Lung (tissue), 12 donors: ENCODE data around the gene INO80C. TPM values are rescaled to one million over a fixed set of nuclear protein-coding genes. Genes with fewer than 3 reads are reported as not detected.

Experiments used
- ATAC-seq: fragments of 200-7000 bp; cut with Tn5 transposase; one replicate; pipeline ENCODE4 v1.9.1; 2020; ENCODE audit warnings: moderate number of reproducible peaks; ENCODE audit not compliant: insufficient read depth, low FRiP score
- DNase-seq, 3 donors: peaks; one replicate each; pipeline ENCODE4 v3.0.0-alpha.2; 2013 to 2017
- H3K27ac ChIP-seq, 2 donors: one replicate each; pipeline ENCODE4 v1.5.1; 2013; ENCODE audit warnings: mild to moderate bottlenecking in 2 of 2, moderate library complexity in 2 of 2, control low read depth in 1 of 2, inconsistent platforms in 1 of 2, low read depth in 1 of 2, low read length in 1 of 2
- H3K27me3 ChIP-seq, 3 donors: one replicate each; pipeline ENCODE4 v1.5.1; 2013; ENCODE audit warnings: low read length in 2 of 3; ENCODE audit not compliant: control insufficient read depth in 3 of 3, insufficient read depth in 3 of 3
- H3K36me3 ChIP-seq, 4 donors: one replicate each; pipeline ENCODE4 v1.5.1; 2013; ENCODE audit warnings: low read length in 4 of 4, mild to moderate bottlenecking in 1 of 4, moderate library complexity in 1 of 4; ENCODE audit not compliant: control insufficient read depth in 4 of 4, insufficient read depth in 4 of 4
- H3K4me1 ChIP-seq, 5 donors: one replicate each; pipeline ENCODE4 v1.5.1; 2013; ENCODE audit warnings: low read length in 5 of 5, mild to moderate bottlenecking in 2 of 5, moderate library complexity in 1 of 5; ENCODE audit not compliant: control insufficient read depth in 5 of 5, insufficient read depth in 5 of 5
- H3K4me3 ChIP-seq: one replicate; pipeline ENCODE4 v1.5.1; 2013; ENCODE audit warnings: mild to moderate bottlenecking, control low read depth, moderate library complexity
- H3K9ac ChIP-seq, 2 donors: one replicate each; pipeline ENCODE4 v1.5.1; 2013; ENCODE audit warnings: low read length in 2 of 2, control low read depth in 1 of 2; ENCODE audit not compliant: insufficient read depth in 1 of 2
- H3K9me3 ChIP-seq, 4 donors: one replicate each; pipeline ENCODE4 v1.5.1; 2013; ENCODE audit warnings: low read length in 3 of 4, mild to moderate bottlenecking in 1 of 4, moderate library complexity in 1 of 4; ENCODE audit not compliant: control insufficient read depth in 4 of 4, insufficient read depth in 3 of 4
- whole genome bisulfite sequencing, 2 donors: extraction: QIAGEN DNeasy Blood & Tissue Kit; methylation state at CpG; one replicate each; pipeline ENCODE4 v1.1.7; 2013; 5-methylcytosine and 5-hydroxymethylcytosine counted together
- polyA plus RNA-seq, 2 donors: library from polyadenylated mRNA; stranded (reverse); fragments of 200-250 nt; gene quantifications; one replicate each; pipeline ENCODE4 v1.2.1, GENCODE V29; 2013
- total RNA-seq, 2 donors: library from RNA; depleted of rRNA in 1 of 2; stranded (reverse); fragments of >200 nt in 1 of 2; gene quantifications; one replicate each; pipeline ENCODE4 v1.2.1, GENCODE V29; 2014 to 2021
- TF ChIP-seq, protein P1 (sequence below): IDR thresholded peaks from 2 replicates; pipeline ENCODE4 v1.5.1; 2012; ENCODE audit warnings: mild to moderate bottlenecking; ENCODE audit errors: control extremely low read depth, extremely low read depth
- donor health status: control.
- donor health status: control.
- donor health status: Bipolar disorder and iron deficiency.
- donor health status: healthy.
- donor health status: DM: yes; HTN: yes; CAD: no.

Gene INO80C
- total and polyA plus RNA-seq, 4 donors: 26.7 to 35.6 (median 31.5) TPM

DNA sequence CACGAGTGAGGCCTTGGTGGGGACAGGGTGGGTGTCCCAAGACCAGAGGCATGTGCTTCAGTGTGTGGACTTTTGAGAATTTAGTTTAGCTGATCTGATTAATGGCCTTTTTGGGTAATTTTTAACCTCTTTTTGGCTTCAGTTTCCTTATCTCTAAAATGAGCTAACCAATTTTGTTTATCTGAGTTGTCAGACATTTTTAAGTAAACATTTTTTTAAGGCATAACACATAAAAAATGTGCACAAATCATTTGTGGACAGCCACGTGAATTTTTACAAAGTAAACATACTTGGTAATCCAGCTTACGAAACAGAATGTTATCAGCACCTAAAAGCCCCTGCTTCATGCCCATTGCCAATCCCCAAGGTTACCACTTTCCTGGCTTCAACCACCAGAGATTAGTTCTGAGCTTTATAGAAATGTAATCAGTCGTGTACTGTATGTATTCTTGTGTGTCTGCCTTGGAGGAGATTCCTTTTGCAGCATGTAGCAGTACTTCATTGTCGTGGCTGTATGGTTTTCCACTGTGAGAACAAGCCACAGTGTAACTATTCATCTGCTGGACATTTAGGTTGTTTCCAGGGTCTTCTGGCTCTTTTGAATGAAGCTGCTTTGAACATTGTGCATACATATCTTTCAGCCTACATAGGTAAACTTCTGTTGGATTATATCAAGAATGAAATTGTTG, 8.4 kb upstream of the INO80C start:
- no peak for ATAC-seq
- no peaks in the 10 kb centered on the region for H3K9me3 ChIP-seq
- WGBS, 2 donors: 41 to 63% methylated on average over 5 of the region's 5 CpGs

DNA sequence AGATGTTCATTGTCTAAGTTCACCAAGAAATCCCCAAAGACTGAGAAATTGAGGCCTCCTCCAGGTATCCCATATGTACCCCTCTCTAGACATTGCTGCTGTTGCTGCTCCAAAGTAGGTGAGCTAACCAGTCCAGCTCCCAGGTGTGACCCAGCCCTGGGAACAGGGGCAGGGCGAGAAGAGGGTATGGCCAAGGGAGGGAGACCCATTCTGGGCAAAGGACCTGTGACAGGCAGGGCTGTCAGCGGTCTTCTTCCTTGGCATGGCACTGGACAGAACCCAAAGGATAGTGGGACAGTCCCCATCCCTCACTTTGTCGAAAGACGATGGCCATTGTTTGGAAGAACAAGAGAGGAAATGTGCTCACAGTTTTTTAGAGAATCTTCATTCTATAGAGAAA, 7.2 kb upstream of the INO80C start:
- Histone ChIP-seq H3K36me3 (no peaks in the 10 kb centered on the region), H3K4me1 (peaks cover 0 to 9% (median 4%) of the 10 kb centered on the region in 5 donors), H3K27me3 (no peaks in the 10 kb centered on the region), H3K9ac (no peak overlapping the region), H3K4me3 (no peak overlapping the region), H3K27ac (no peak overlapping the region), H3K9me3 (no peaks in the 10 kb centered on the region)
- TF ChIP-seq, protein P1, sequence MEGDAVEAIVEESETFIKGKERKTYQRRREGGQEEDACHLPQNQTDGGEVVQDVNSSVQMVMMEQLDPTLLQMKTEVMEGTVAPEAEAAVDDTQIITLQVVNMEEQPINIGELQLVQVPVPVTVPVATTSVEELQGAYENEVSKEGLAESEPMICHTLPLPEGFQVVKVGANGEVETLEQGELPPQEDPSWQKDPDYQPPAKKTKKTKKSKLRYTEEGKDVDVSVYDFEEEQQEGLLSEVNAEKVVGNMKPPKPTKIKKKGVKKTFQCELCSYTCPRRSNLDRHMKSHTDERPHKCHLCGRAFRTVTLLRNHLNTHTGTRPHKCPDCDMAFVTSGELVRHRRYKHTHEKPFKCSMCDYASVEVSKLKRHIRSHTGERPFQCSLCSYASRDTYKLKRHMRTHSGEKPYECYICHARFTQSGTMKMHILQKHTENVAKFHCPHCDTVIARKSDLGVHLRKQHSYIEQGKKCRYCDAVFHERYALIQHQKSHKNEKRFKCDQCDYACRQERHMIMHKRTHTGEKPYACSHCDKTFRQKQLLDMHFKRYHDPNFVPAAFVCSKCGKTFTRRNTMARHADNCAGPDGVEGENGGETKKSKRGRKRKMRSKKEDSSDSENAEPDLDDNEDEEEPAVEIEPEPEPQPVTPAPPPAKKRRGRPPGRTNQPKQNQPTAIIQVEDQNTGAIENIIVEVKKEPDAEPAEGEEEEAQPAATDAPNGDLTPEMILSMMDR: no peak
- ATAC-seq: no peak
- WGBS, 2 donors: 93% methylated on average over 4 of the region's 4 CpGs
- DNase-seq: no peak

More for the DNA sequence above, 8.4 kb upstream of the INO80C start:
- Histone ChIP-seq H3K4me1 (peaks cover 0 to 9% (median 4%) of the 10 kb centered on the region in 5 donors), H3K4me3 (no peak overlapping the region), H3K36me3 (no peaks in the 10 kb centered on the region), H3K9ac (no peak overlapping the region), H3K27ac (no peak overlapping the region), H3K27me3 (no peaks in the 10 kb centered on the region)
- peak in 2 of 3 donors; percentile 33 to 49 for DNase-seq
- TF ChIP-seq, protein P1: no peak

DNA sequence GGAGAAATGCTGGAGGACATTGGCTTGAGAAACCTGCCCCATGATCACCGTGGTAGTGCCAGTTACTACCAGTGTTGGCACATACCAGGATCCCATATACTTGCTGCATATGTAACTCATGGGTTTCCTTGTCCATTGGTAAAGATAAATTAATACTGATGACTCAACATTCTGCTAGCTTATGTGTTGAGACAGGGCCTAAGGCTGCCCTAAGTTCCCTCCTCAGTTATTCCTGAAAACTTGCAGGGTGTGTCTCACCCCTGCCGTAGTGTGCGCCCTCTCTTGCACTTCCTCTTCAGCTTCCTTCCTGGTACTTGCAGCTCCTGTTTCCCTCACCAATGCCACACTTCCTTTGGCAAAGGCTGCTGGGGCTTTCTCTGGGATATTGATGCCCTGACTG, 4.3 kb upstream of the INO80C start:
- H3K36me3 ChIP-seq: no peaks in the 10 kb centered on the region
- H3K4me3 ChIP-seq: no peak overlapping the region
- no peak overlapping the region for H3K27ac ChIP-seq
- WGBS, 2 donors: 31 to 49% methylated on average over 3 of the region's 3 CpGs
- ATAC-seq (no peak), DNase-seq (no peak)
- H3K9ac ChIP-seq: no peak overlapping the region
- H3K9me3 ChIP-seq: no peaks in the 10 kb centered on the region
- peaks cover 0 to 13% (median 4%) of the 10 kb centered on the region in 5 donors for H3K4me1 ChIP-seq
- TF ChIP-seq, protein P1: no peak
- H3K27me3 ChIP-seq: no peaks in the 10 kb centered on the region

- DNase-seq (no peak), ATAC-seq (no peak)
- no peaks in the 10 kb centered on the region for H3K27me3 ChIP-seq
- no peak overlapping the region for H3K4me3 ChIP-seq
- no peaks in the 10 kb centered on the region for H3K36me3 ChIP-seq
- peaks cover 0 to 20% (median 7%) of the 10 kb centered on the region in 5 donors for H3K4me1 ChIP-seq
- no peak overlapping the region for H3K27ac ChIP-seq
- no peaks in the 10 kb centered on the region for H3K9me3 ChIP-seq
- 90 to 95% methylated on average over 7 of the region's 7 CpGs for WGBS, 2 donors
- TF ChIP-seq, protein P1: no peak
- no peak overlapping the region for H3K9ac ChIP-seq
These were observed 3.6 kb upstream of the INO80C start for GRCh38 chr18:35501369-35501768.
